ENCODE data around the gene HMGCS1. TPM values are rescaled to one million over a fixed set of nuclear protein-coding genes. Genes with fewer than 3 reads are reported as not detected.

The HMGCS1 gene
- total and polyA plus RNA-seq, 2 of the 13 experiments (the other 11 are each of a cell fraction or from before 2014, with no cell fraction given): 56.8 to 318 TPM

GRCh38 chr5:43300112-43300511 lies 13.1 kb downstream of the HMGCS1 start (continued):
- TF ChIP-seq ZBTB40 (IDR thresholded peaks at IDR 0.05) (no peak), ZBTB40 (CRISPR knock-in tag; IDR thresholded peaks at IDR 0.05) (no peak)

GRCh38 chr5:43298443-43298842 lies 14.8 kb downstream of the HMGCS1 start:
- intact Hi-C loops (cut with micrococcal nuclease; ENCODE audit: unreplicated experiment): no loop called here
- no TSS peak for BruUV-seq (replicated peaks)
- ATAC-seq (no peak), FAIRE-seq (no peak), DNase-seq (ENCODE audit: low spot score) (no peak)
- no peaks in the 10 kb centered on the region for H3K27me3 ChIP-seq (ENCODE audit: control insufficient read depth in 1 of 2, insufficient read depth in 2 of 2, low read length in 2 of 2)
- ChIA-PET CTCF (ENCODE audit: low intra/inter-chr PET ratio, low total read pairs) (no interaction called here), POLR2A (interaction anchor here (2.5 kb wide), 1 partner anchor 15 kb away, joined by 12 read pairs; the partner anchor contains the start of gene HMGCS1)
- H3K4me3 ChIP-seq (replicated peaks in 1 of 3; ENCODE audit: insufficient read depth in 1 of 3, low read depth in 2 of 3, low read length in 3 of 3): no peak overlapping the region
- peaks cover 75% of the 10 kb centered on the region for H3K79me2 ChIP-seq (ENCODE audit: insufficient read depth, low read length)
- TF ChIP-seq MED8 (CRISPR knock-in tag; IDR thresholded peaks at IDR 0.05; ENCODE audit: insufficient replicate concordance): no peak
- peak; percentile 90 for TF ChIP-seq RBM22 (optimal IDR thresholded peaks at IDR 0.05; ENCODE audit: low read length)
- H3K36me3 ChIP-seq (replicated peaks in 1 of 2; ENCODE audit: control insufficient read depth in 1 of 2, insufficient read depth in 2 of 2, low read length in 2 of 2): peaks cover 8 to 88% of the 10 kb centered on the region in 2 experiments
- 98% methylated on average over 5 of the region's 5 CpGs for WGBS (ENCODE audit: low lambda C conversion rate)
- no peak overlapping the region for H3K27ac ChIP-seq (ENCODE audit: extremely low read length, insufficient read depth, low read length)
- H3K9me3 ChIP-seq (ENCODE audit: low read length): no peaks in the 10 kb centered on the region
- no peak overlapping the region for H2AFZ ChIP-seq (ENCODE audit: low read length)
- no peak overlapping the region for H3K4me2 ChIP-seq (ENCODE audit: low read depth, low read length)
- H3K4me1 ChIP-seq (ENCODE audit: insufficient read depth, low read length): peaks cover 37% of the 10 kb centered on the region
- in situ Hi-C loops (cut with HindIII; ENCODE audit: extremely low pct_ligation_motif_present, low pct_unique_long_range_greater_than_20kb): no loop called here
- peaks cover 91% of the 10 kb centered on the region for H4K20me1 ChIP-seq (ENCODE audit: insufficient read depth, low read length)
- H3K9ac ChIP-seq (ENCODE audit: insufficient read depth, low read depth, low read length): no peak overlapping the region
